Endothelial cell of umbilical vein (primary cell): ENCODE data around the gene KCNH1. TPM values are rescaled to one million over a fixed set of nuclear protein-coding genes. Genes with fewer than 3 reads are reported as not detected.

Source experiments
- BruUV-seq: library from RNA; stranded (reverse); fragments of 400-500 nt; replicated peaks from 2 replicates; lab custom pipeline; 2021; lab: Mats Ljungman, UMichigan
- CTCF ChIA-PET: fragments of 300-600, 350-600 bp; sonication (Branson Sonifier 250); formaldehyde crosslinking; loops from one replicate; lab custom pipeline; 2021; ENCODE audit warnings: antibody characterized with exemption, inconsistent platforms; lab: Charles Lee
- POLR2A ChIA-PET: fragments of 300-600, 350-600 bp; sonication (Branson Sonifier 250); formaldehyde crosslinking; loops from one replicate; lab custom pipeline; 2021; ENCODE audit warnings: antibody characterized with exemption, inconsistent platforms; lab: Charles Lee
- DNase-seq: peaks from one replicate; pipeline ENCODE4 v3.0.0-alpha.2; 2011; ENCODE audit warnings: low read depth, low spot score
- FAIRE-seq: peaks from 2 replicates; lab custom pipeline; 2011; peaks lifted over from hg19 to GRCh38; lab: Jason Lieb, UNC
- H2AFZ ChIP-seq: 2 replicates; pipeline ENCODE4 v1.6.0; 2012; ENCODE audit warnings: low read depth, low read length, control low read depth, inconsistent platforms
- H3K27ac ChIP-seq: 2 replicates; pipeline ENCODE4 v1.5.1; 2011; ENCODE audit warnings: low read depth, mild to moderate bottlenecking, control low read depth, low read length, moderate library complexity; ENCODE audit not compliant: insufficient read depth
- H3K27me3 ChIP-seq, 2 experiments: 2 replicates each; pipeline versions ENCODE4 v1.6.0 to v1.6.1; 2011; ENCODE audit warnings: low read length in 2 of 2, mixed read lengths in 1 of 2; ENCODE audit not compliant: control insufficient read depth in 2 of 2, insufficient read depth in 2 of 2
- H3K36me3 ChIP-seq, 2 experiments: 2 replicates in 1 of 2; 3 replicates in 1 of 2; pipeline ENCODE4 v1.5.1; 2011; ENCODE audit warnings: low read length in 2 of 2, mild to moderate bottlenecking in 1 of 2, moderate library complexity in 1 of 2; ENCODE audit not compliant: control insufficient read depth in 2 of 2, insufficient read depth in 2 of 2; ENCODE audit errors: extremely low read depth in 1 of 2
- H3K4me1 ChIP-seq: 3 replicates; pipeline ENCODE4 v1.5.1; 2011; ENCODE audit warnings: mild to moderate bottlenecking, low read length; ENCODE audit not compliant: control insufficient read depth, insufficient read depth; ENCODE audit errors: extremely low read depth
- H3K4me2 ChIP-seq: 2 replicates; pipeline ENCODE4 v1.6.1; 2011; ENCODE audit warnings: low read length, control low read depth, mixed read lengths; ENCODE audit not compliant: insufficient read depth
- H3K4me3 ChIP-seq, 3 experiments: fragments of 200-600 bp in 1 of 3; sonication (generic), shearing (Covaris generic) in 1 of 3; replicated peaks in 1 of 3; 2 replicates each; pipeline ENCODE4 v1.5.1; 2011 to 2016; ENCODE audit warnings: control low read depth in 3 of 3, low read length in 3 of 3, mild to moderate bottlenecking in 2 of 3, inconsistent platforms in 1 of 3, low read depth in 1 of 3, moderate library complexity in 1 of 3; ENCODE audit not compliant: insufficient read depth in 1 of 3
- H3K79me2 ChIP-seq: 2 replicates; pipeline ENCODE4 v1.6.0; 2012; ENCODE audit warnings: low read length, inconsistent platforms; ENCODE audit not compliant: control insufficient read depth, insufficient read depth
- H3K9ac ChIP-seq: replicated peaks from 2 replicates; pipeline ENCODE3; 2011; ENCODE audit warnings: low read length, control low read depth; ENCODE audit not compliant: insufficient read depth; ENCODE audit errors: extremely low read depth
- H3K9me1 ChIP-seq: replicated peaks from 3 replicates; pipeline ENCODE4 v1.6.0; 2011; ENCODE audit warnings: mild to moderate bottlenecking, low read length; ENCODE audit not compliant: control insufficient read depth, insufficient read depth; ENCODE audit errors: extremely low read depth
- H3K9me3 ChIP-seq: replicated peaks from 2 replicates; pipeline ENCODE4 v1.5.1; 2012; ENCODE audit warnings: low read length, inconsistent platforms; ENCODE audit not compliant: control insufficient read depth, insufficient read depth
- H4K20me1 ChIP-seq: replicated peaks from 2 replicates; pipeline ENCODE3; 2011; ENCODE audit warnings: mild to moderate bottlenecking, low read length; ENCODE audit not compliant: control insufficient read depth, insufficient read depth; ENCODE audit errors: extremely low read depth
- CTCF ChIP-seq, 2 donors: IDR thresholded peaks; 1 replicate in 1 of 2; 2 replicates in 1 of 2; pipeline ENCODE4 v1.5.1; 2011; ENCODE audit warnings: low read length in 2 of 2, mild to moderate bottlenecking in 2 of 2, moderate library complexity in 2 of 2, control low read depth in 1 of 2, inconsistent platforms in 1 of 2, low read depth in 1 of 2; ENCODE audit not compliant: insufficient read depth in 1 of 2; ENCODE audit errors: extremely low read depth in 1 of 2
- EZH2 ChIP-seq: IDR thresholded peaks from 2 replicates; pipeline ENCODE4 v1.6.1; 2012; ENCODE audit warnings: borderline replicate concordance, low read depth, mild to moderate bottlenecking, moderate library complexity, low read length, inconsistent platforms; ENCODE audit not compliant: severe bottlenecking
- FOS ChIP-seq: IDR thresholded peaks from 2 replicates; pipeline ENCODE4 v1.6.1; 2011; ENCODE audit warnings: mild to moderate bottlenecking, low read length, moderate library complexity, borderline replicate concordance; ENCODE audit not compliant: insufficient read depth
- GATA2 ChIP-seq: IDR thresholded peaks from 2 replicates; pipeline ENCODE4 v1.7.0; 2011; ENCODE audit warnings: low read depth, mild to moderate bottlenecking, moderate library complexity, mixed read lengths, low read length; ENCODE audit not compliant: insufficient read length, insufficient read depth
- JUN ChIP-seq: IDR thresholded peaks from 2 replicates; pipeline ENCODE4 v1.6.1; 2011; ENCODE audit warnings: borderline replicate concordance, low read depth; ENCODE audit not compliant: insufficient read length, insufficient read depth
- MAX ChIP-seq: IDR thresholded peaks from 2 replicates; pipeline ENCODE4 v1.6.1; 2011; ENCODE audit not compliant: insufficient read depth, insufficient read length
- MYC ChIP-seq: IDR thresholded peaks from one replicate; pipeline ENCODE4 v1.6.1; 2011; ENCODE audit warnings: mild to moderate bottlenecking, low read depth, low read length
- POLR2A ChIP-seq: IDR thresholded peaks from 2 replicates; pipeline ENCODE4 v1.6.1; 2012; ENCODE audit warnings: low read depth, mild to moderate bottlenecking, control low read depth, low read length
- POLR2AphosphoS5 ChIP-seq: IDR thresholded peaks from 2 replicates; pipeline ENCODE4 v1.6.1; 2012; ENCODE audit warnings: low read depth, mild to moderate bottlenecking, control low read depth, low read length, moderate library complexity; ENCODE audit not compliant: insufficient read depth
- dilution Hi-C: fragments of 300-500 bp; cut with MboI; formaldehyde crosslinking; loops from one replicate; pipeline ENCODE4 v1.15.0; 2019; ENCODE audit warnings: low sequenced_read_pairs; ENCODE audit not compliant: extremely low pct_ligation_motif_present
- intact Hi-C: fragments of 100-400 bp; cut with micrococcal nuclease; formaldehyde crosslinking; loops from one replicate; pipeline ENCODE4 v1.10.0; 2022
- polyA plus RNA-seq, 4 experiments: library from polyadenylated mRNA; depleted of rRNA in 3 of 4; stranded (reverse) in 3 of 4; unstranded in 1 of 4; fragments of >200 nt; gene quantifications; 2 replicates each; pipeline versions ENCODE4 v1.2.1 to v1.2.3, GENCODE V29; 2011 to 2012; ENCODE audit warnings: missing spikeins in 1 of 4
- total RNA-seq: library from RNA; stranded (reverse); gene quantifications from 2 replicates; pipeline ENCODE4 v1.2.3, GENCODE V29; 2021

Gene KCNH1
- total and polyA plus RNA-seq, 2 donors (not counting 3 experiments of a cell fraction or from before 2014, with no cell fraction given) = not detected

- Histone ChIP-seq H3K27ac (no peak overlapping the region), H3K9me3 (peaks cover 7% of the 10 kb centered on the region), H3K27me3 (no peaks in the 10 kb centered on the region), H3K4me2 (no peak overlapping the region), H2AFZ (no peak overlapping the region), H3K9ac (no peak overlapping the region), H4K20me1 (no peaks in the 10 kb centered on the region), H3K4me1 (no peaks in the 10 kb centered on the region), H3K9me1 (no peaks in the 10 kb centered on the region), H3K79me2 (no peaks in the 10 kb centered on the region), H3K4me3 (no peak overlapping the region), H3K36me3 (no peaks in the 10 kb centered on the region)
- FAIRE-seq (no peak), DNase-seq (no peak)
- dilution Hi-C loops = no loop called here
- POLR2A ChIA-PET = no interaction called here
- no peak for TF ChIP-seq CTCF (IDR thresholded peaks at IDR 0.05; ENCODE audit: extremely low read depth in 1 of 2, insufficient read depth in 1 of 2, low read depth in 1 of 2, low read length in 2 of 2)
- no peak for TF ChIP-seq FOS
- TF ChIP-seq MAX = no peak
- no peak for TF ChIP-seq MYC
- intact Hi-C loops = no loop called here
- CTCF ChIA-PET = no interaction called here
- BruUV-seq = no TSS peak
Observed at GRCh38 chr1:210916548-210916947, 217.4 kb downstream of the KCNH1 start.

DNA sequence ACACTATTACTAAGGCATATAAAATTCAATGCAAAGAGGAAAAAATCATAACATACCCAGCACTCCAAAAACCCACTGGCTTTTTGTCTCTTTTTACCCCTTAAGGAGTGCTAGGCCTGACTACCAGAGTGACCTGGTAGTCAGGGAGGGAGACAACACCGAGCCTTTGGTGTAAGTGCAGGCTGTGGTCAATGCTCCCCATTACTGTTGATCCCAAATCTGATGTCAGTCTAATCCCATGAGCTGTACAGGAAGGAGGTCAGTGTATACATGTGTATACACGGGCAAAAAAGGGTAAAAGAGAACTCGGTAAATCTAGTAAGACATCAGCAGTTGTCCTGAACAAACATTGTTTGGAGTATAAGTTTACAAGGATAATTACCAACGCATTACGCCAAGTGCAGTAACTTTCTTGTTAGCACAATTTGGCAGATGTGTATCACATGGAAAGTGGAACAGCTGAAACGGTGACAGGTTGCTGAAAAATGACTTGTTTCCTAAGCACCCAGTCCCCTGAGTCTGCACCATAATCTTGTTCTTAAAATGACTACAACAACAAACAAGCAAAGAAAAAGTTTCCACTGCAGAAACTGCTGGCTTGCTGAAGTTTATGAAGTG, 217.9 kb downstream of the KCNH1 start:
- no peaks in the 10 kb centered on the region for H3K79me2 ChIP-seq
- no peak overlapping the region for H3K4me3 ChIP-seq
- no peaks in the 10 kb centered on the region for H3K9me1 ChIP-seq
- DNase-seq = no peak
- intact Hi-C loops = no loop called here
- POLR2A ChIA-PET = no interaction called here
- TF ChIP-seq EZH2 (no peak), CTCF (IDR thresholded peaks at IDR 0.05; ENCODE audit: extremely low read depth in 1 of 2, insufficient read depth in 1 of 2, low read depth in 1 of 2, low read length in 2 of 2) (no peak), POLR2A (no peak), POLR2AphosphoS5 (no peak), FOS (no peak), MAX (no peak), JUN (no peak), MYC (no peak), GATA2 (no peak)
- no TSS peak for BruUV-seq
- CTCF ChIA-PET = no interaction called here
- dilution Hi-C loops = no loop called here
- H3K9me3 ChIP-seq = peaks cover 7% of the 10 kb centered on the region
- H3K27ac ChIP-seq = no peak overlapping the region
- no peaks in the 10 kb centered on the region for H3K4me1 ChIP-seq
- H4K20me1 ChIP-seq = no peaks in the 10 kb centered on the region
- H3K36me3 ChIP-seq = no peaks in the 10 kb centered on the region
- no peak overlapping the region for H3K4me2 ChIP-seq
- FAIRE-seq = no peak
- no peak overlapping the region for H3K9ac ChIP-seq
- H2AFZ ChIP-seq = no peak overlapping the region
- H3K27me3 ChIP-seq = no peaks in the 10 kb centered on the region
